K562 (cell line): ENCODE data around the gene PUS3. TPM values are rescaled to one million over a fixed set of nuclear protein-coding genes. Genes with fewer than 3 reads are reported as not detected.

Experiments used
- HLTF ChIP-seq: fragments of 450-650 bp; IDR thresholded peaks from 2 replicates; pipeline ENCODE4 v1.6.1; 2016
- HOMEZ ChIP-seq: fragments of 250-450 bp; sonication (Bioruptor Pico); IDR thresholded peaks from 2 replicates; pipeline ENCODE4 v1.4.0; 2020; ENCODE audit warnings: mild to moderate bottlenecking, moderate library complexity
- HSF4 ChIP-seq: fragments of 250-450 bp; sonication (Bioruptor Pico); IDR thresholded peaks from 2 replicates; pipeline ENCODE4 v2.1.2; 2022; ENCODE audit warnings: mild to moderate bottlenecking, moderate library complexity, borderline replicate concordance
- PCBP2 ChIP-seq: fragments of 200-400 bp; formaldehyde crosslinking; IDR thresholded peaks from 2 replicates; pipeline ENCODE4 v1.6.1; 2018; ENCODE audit warnings: low read length, low read depth, mild to moderate bottlenecking, moderate library complexity; ENCODE audit not compliant: poor library complexity, severe bottlenecking
- SIX5 ChIP-seq, 2 experiments: IDR thresholded peaks; 2 replicates each; pipeline ENCODE4 v1.6.1; 2011; ENCODE audit warnings: low read length in 2 of 2, borderline replicate concordance in 1 of 2, low read depth in 1 of 2, mild to moderate bottlenecking in 1 of 2, moderate library complexity in 1 of 2; ENCODE audit not compliant: insufficient read depth in 1 of 2
- ZBTB26 ChIP-seq: fragments of 450-650 bp; formaldehyde crosslinking; IDR thresholded peaks from 2 replicates; pipeline ENCODE4 v1.4.0; 2022; ENCODE audit warnings: missing genetic modification characterization
- ZNF12 ChIP-seq: sonication (generic); formaldehyde crosslinking; IDR thresholded peaks from 2 replicates; pipeline ENCODE4 v1.4.0; 2020; ENCODE audit warnings: mild to moderate bottlenecking, missing genetic modification reagents
- ZNF121 ChIP-seq: sonication (generic); formaldehyde crosslinking; conservative IDR thresholded peaks from 2 replicates; pipeline ENCODE4 v1.8.0; 2022; ENCODE audit warnings: missing genetic modification reagents
- ZNF124 ChIP-seq: sonication (generic); formaldehyde crosslinking; IDR thresholded peaks from 2 replicates; pipeline ENCODE4 v1.8.1; 2022; ENCODE audit warnings: missing genetic modification reagents
- ZNF184 ChIP-seq: sonication (generic); formaldehyde crosslinking; IDR thresholded peaks from 2 replicates; pipeline ENCODE4 v1.5.0; 2020; ENCODE audit warnings: missing genetic modification reagents
- polyA plus RNA-seq, 8 experiments: library from polyadenylated mRNA; depleted of rRNA in 4 of 8; stranded (reverse) in 5 of 8; unstranded in 3 of 8; fragments of >200 nt; fragmentation: Nextera tagmentation in 2 of 8; fragmentation: Illumina TruSeq in 1 of 8; extraction: Ambion mirVana in 2 of 8; extraction: Trizol in 1 of 8; gene quantifications; 2 replicates each; pipeline versions ENCODE4 v1.2.1 to v1.2.3, GENCODE V29; 2011 to 2014; ENCODE audit warnings: inconsistent platforms in 1 of 8, missing spikeins in 1 of 8
- total RNA-seq, 7 experiments: library from RNA; depleted of rRNA in 6 of 7; stranded (reverse); fragments of >200 nt in 6 of 7; fragmentation: Illumina TruSeq in 2 of 7; extraction: Trizol in 2 of 7; gene quantifications; 2 replicates each; pipeline versions ENCODE4 v1.2.1 to v1.2.3, GENCODE V29; 2011 to 2021; ENCODE audit warnings: low replicate concordance in 1 of 7
- TF ChIP-seq, protein P1 (sequence below), 2 experiments: fragments of 450-650 bp; IDR thresholded peaks; 2 replicates each; pipeline ENCODE4 v1.6.1; 2016; ENCODE audit warnings: mild to moderate bottlenecking in 2 of 2, borderline replicate concordance in 1 of 2, low read depth in 1 of 2, moderate library complexity in 1 of 2
- TF ChIP-seq, protein P2 (sequence below): IDR thresholded peaks from 3 replicates; pipeline ENCODE4 v1.6.1; 2011; ENCODE audit warnings: borderline replicate concordance, mild to moderate bottlenecking, moderate library complexity; ENCODE audit not compliant: insufficient read length; ENCODE audit errors: extremely low read depth

PUS3 gene
- total and polyA plus RNA-seq, 9 of the 15 experiments (the other 6 are each of a cell fraction or from before 2014, with no cell fraction given), result 16.5 to 49.2 (median 35.9) TPM

- TF ChIP-seq, protein P1, sequence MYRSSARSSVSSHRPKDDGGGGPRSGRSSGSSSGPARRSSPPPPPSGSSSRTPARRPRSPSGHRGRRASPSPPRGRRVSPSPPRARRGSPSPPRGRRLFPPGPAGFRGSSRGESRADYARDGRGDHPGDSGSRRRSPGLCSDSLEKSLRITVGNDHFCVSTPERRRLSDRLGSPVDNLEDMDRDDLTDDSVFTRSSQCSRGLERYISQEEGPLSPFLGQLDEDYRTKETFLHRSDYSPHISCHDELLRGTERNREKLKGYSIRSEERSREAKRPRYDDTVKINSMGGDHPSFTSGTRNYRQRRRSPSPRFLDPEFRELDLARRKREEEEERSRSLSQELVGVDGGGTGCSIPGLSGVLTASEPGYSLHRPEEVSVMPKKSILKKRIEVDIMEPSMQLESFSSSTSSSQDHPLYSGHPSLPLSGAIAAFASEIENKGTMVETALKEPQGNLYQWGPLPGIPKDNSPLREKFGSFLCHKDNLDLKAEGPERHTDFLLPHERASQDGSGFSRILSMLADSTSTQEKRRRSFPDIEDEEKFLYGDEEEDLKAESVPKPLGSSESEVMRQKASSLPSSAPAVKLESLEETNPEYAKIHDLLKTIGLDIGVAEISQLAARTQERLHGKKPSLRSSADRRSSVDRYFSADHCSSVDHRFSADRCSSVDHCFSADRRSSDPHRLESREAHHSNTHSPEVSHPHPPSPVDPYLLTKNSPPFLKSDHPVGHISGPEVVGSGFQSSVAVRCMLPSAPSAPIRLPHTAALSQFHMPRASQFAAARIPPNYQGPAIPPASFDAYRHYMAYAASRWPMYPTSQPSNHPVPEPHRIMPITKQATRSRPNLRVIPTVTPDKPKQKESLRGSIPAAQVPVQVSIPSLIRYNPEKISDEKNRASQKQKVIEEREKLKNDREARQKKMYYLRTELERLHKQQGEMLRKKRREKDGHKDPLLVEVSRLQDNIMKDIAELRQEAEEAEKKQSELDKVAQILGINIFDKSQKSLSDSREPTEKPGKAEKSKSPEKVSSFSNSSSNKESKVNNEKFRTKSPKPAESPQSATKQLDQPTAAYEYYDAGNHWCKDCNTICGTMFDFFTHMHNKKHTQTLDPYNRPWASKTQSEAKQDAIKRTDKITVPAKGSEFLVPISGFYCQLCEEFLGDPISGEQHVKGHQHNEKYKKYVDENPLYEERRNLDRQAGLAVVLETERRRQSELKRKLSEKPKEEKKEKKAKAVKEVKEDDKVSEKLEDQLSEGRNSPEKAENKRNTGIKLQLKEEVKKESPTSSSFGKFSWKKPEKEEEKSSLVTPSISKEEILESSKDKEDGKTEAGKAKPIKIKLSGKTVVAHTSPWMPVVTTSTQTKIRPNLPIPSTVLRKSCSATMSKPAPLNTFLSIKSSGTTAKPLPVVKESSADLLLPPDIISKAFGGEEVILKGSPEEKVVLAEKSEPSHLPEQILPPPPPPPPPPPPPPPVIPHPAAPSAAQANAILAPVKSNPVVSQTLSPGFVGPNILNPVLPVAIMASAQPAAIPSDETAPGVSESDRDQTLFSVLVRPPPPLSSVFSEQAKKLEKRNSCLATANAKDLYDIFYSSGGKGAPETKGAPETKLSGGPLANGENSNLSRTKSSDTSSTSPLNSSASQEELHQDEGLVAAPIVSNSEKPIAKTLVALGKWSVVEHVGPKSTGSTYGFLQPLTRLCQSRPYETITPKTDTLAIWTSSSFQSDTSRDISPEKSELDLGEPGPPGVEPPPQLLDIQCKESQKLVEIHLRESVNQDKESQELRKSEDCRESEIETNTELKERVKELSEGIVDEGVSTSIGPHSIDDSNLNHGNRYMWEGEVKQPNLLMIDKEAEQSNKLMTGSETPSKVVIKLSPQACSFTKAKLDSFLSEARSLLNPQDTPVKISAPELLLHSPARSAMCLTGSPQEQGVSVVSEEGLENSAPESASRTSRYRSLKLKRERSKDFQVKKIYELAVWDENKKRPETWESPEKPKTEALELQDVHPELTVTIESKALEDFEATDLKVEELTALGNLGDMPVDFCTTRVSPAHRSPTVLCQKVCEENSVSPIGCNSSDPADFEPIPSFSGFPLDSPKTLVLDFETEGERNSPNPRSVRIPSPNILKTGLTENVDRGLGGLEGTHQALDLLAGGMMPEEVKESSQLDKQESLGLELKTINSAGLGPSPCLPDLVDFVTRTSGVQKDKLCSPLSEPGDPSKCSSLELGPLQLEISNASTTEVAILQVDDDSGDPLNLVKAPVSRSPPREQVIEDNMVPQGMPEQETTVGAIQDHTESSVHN (IDR thresholded peaks at IDR 0.05; ENCODE audit: borderline replicate concordance in 1 of 2, low read depth in 1 of 2), result no peak
- TF ChIP-seq SIX5 (IDR thresholded peaks at IDR 0.05; ENCODE audit: borderline replicate concordance in 1 of 2, insufficient read depth in 1 of 2, low read depth in 1 of 2, low read length in 2 of 2) (peak; percentile 80 to 84), HSF4 (CRISPR knock-in tag) (no peak), HOMEZ (CRISPR knock-in tag) (no peak), ZNF184 (CRISPR knock-in tag) (no peak), ZNF124 (CRISPR knock-in tag) (no peak), ZNF121 (no peak), PCBP2 (no peak), HLTF (no peak), ZNF12 (CRISPR knock-in tag) (no peak), ZBTB26 (no peak)
- TF ChIP-seq, protein P2, sequence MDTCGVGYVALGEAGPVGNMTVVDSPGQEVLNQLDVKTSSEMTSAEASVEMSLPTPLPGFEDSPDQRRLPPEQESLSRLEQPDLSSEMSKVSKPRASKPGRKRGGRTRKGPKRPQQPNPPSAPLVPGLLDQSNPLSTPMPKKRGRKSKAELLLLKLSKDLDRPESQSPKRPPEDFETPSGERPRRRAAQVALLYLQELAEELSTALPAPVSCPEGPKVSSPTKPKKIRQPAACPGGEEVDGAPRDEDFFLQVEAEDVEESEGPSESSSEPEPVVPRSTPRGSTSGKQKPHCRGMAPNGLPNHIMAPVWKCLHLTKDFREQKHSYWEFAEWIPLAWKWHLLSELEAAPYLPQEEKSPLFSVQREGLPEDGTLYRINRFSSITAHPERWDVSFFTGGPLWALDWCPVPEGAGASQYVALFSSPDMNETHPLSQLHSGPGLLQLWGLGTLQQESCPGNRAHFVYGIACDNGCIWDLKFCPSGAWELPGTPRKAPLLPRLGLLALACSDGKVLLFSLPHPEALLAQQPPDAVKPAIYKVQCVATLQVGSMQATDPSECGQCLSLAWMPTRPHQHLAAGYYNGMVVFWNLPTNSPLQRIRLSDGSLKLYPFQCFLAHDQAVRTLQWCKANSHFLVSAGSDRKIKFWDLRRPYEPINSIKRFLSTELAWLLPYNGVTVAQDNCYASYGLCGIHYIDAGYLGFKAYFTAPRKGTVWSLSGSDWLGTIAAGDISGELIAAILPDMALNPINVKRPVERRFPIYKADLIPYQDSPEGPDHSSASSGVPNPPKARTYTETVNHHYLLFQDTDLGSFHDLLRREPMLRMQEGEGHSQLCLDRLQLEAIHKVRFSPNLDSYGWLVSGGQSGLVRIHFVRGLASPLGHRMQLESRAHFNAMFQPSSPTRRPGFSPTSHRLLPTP, result no peak
These were observed at the start of gene PUS3 (continued) for GRCh38 chr11:125902927-125903710.
